ENCODE results near the gene OR9Q1.

Gene OR9Q1

GRCh38 chr11:58039589-58039988 is 15.9 kb downstream of the OR9Q1 start:
- no peak for DNase-seq

GRCh38 chr11:58043379-58043778 is 19.7 kb downstream of the OR9Q1 start:
- no peak for DNase-seq

DNA sequence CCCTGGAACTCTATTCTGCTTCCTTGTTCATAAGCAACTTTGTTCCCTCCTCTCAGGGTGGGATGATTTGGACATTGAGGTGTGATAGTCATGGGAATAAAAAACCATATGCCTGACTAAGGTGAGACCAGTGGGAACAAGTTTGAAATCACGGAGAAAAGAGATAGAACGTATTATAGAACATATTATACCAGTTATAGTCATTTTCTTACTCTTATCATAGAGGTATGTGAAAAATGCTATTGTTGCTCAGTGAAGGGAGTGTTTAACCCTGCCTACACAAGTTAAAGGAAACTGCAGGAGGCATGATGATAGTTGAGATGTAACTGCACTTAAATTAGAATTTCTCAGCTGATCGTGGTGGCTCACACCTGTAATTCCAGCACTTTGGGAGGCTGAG is 22.6 kb downstream of the OR9Q1 start:
- peak; percentile 24 for DNase-seq

GRCh38 chr11:58047818-58048217 is 24.1 kb downstream of the OR9Q1 start:
- no peak for DNase-seq

- DNase-seq: no peak
Measured at GRCh38 chr11:58055806-58056401, 32.2 kb downstream of the OR9Q1 start.

GRCh38 chr11:58057481-58057880 is 33.8 kb downstream of the OR9Q1 start:
- no peak for DNase-seq

DNA sequence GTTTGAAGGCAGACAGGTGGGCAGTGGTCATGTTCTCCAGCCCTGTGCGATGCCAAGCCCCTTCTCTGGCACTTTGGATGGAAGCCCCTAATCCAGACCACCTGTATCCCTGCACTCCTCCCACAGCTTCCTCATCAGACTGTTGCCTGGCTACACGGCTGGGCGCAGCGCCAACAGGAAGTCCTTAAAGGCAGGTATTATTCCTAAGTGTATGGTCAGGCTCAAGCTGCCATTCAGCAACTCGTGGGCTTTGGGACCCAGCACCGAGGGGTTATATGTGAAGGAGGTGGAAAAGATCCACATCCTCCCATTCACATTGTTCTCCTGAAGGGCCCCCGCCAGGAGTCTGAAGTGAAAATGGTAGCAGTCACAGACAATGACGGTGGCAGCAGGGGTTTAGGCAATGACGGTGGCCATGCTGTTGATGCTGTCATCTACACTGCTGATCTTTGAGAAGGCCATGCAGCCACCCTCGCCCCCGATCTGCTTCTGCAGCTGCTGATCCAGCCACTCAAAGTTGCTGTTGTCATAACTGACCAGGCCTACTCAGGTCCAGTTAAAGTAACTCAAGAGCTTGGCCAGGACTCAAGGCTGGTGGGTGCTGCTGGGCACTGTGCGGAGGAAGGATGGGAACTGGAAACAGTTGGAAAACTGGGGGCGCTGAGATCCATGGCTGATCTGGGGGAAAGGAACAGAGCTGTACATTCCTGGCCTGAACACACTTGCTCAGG is 34.8 kb downstream of the OR9Q1 start:
- no peak for DNase-seq

GRCh38 chr11:58059007-58059350 is 35.3 kb downstream of the OR9Q1 start:
- peak; percentile 94 for DNase-seq

- no peak for DNase-seq
Measured at GRCh38 chr11:58060535-58060934, 36.9 kb downstream of the OR9Q1 start.

- DNase-seq: peak; percentile 37
Measured at GRCh38 chr11:58060939-58061672, 37.4 kb downstream of the OR9Q1 start.

DNA sequence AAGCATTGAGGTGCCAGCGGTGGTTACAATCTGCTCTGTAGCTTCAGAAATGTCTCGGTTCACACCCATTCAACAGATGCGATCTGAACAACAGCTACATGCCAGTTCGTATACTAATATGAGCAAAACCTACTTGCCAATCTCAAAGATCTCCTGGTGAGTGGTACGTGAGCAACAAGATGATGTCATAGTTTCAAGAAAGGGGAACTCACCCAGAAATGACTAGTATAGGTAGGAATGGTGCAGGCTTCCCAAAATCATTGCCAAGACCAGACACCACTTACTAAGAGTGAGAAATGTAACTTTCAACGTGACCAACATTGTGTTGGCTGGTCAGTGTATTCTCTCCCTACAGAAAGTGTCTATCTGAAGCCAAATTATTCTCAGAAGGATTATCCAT is 38.1 kb downstream of the OR9Q1 start:
- DNase-seq: peak; percentile 88

DNA sequence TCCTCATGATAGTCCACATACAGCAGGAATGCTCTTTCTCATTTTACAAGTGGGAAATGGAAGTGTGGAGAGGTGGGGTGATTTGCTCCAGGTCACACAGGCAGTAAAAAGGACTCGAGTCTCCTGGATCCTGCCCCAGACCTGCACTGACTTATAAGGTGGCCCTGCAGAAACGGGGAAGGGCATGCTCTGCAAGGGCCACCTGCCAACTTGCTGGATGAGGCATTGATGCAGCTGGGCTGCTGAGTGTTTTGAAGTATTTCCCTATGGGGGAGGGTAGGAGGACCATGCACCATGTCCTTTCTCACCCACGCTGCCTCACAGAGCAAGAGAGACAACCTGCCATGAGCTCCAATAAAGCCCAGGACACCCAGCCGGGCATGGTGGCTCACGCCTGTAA is 44.0 kb downstream of the OR9Q1 start:
- no peak for DNase-seq

DNA sequence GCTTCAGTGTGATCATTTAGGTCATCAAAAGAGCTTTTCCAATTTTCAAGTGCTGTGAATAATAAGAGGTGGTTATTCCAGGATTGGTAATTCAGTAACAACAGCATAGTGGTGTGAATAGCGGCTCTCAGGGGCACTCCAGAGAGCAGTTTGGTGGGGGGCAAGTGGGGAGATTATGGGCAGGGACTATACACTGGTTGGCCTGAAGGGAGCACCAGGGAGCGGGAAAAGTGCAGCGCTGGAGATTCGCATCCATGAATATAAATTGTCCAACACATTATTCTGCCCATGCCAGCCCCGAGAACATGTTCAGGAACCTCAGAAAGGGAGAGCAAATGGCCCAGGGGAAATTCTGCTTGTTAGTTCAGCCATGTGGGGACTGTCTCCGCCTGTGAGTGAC is 45.0 kb downstream of the OR9Q1 start:
- no peak for DNase-seq

GRCh38 chr11:58070585-58070984 is 46.9 kb downstream of the OR9Q1 start:
- DNase-seq: no peak

DNA sequence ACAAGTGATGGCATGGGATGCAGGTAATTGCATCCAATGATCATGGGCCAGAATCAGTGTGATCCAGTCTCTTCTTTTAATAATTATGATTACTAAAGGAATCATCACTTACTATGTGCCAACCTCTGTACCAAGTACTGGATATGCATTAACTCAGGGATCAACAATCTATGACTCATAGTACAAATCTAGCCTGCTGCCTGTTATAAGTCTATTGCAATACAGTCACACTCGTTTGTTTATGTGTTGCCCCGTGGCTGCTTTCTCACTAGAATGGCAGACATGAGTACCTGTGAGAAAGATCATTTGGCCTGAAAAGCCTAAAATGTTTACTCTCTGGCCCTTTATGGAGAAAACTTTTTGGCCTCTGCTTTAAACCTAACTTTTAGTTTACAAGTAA is 52.1 kb downstream of the OR9Q1 start:
- DNase-seq: peak; percentile 78

- no peak for DNase-seq
Measured at GRCh38 chr11:58086528-58086927, 62.8 kb downstream of the OR9Q1 start.

DNA sequence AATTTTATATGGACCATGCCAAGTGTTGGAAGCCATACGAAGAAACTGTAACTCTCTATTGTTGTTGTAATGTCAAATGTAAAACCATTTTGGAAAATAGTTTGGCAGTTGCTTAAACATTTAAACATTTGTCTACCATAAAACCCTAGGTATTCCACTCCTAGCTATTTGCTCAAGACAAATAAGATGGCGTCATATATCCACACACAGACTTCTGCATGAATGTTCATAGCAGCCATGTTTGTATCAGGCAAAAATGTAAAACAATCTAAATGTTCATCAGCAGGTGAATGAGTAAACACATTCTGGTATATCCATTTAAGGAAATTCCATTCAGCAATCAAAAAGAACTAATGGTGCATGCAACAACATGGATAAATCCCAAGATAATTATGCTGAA is 73.8 kb downstream of the OR9Q1 start:
- DNase-seq: no peak

DNA sequence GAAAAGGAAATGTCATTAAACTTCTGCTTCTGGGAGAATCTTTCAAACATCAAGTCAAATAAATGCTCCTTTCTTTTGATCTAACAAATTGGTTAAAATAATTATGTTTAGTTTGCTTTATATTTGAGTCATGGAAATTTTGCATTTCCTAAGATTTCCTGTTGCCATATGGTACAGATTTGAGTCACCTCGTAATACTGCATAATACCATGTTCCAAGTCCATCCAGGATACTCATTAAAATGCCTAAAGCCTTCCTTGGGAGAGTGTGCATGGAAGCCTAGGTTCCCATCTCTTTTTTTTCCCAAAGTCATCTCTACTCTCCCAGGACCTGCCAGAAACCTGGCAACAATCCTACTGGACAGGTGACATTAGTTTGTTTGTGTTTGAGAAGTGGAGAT is 97.4 kb downstream of the OR9Q1 start:
- no peak for DNase-seq

DNA sequence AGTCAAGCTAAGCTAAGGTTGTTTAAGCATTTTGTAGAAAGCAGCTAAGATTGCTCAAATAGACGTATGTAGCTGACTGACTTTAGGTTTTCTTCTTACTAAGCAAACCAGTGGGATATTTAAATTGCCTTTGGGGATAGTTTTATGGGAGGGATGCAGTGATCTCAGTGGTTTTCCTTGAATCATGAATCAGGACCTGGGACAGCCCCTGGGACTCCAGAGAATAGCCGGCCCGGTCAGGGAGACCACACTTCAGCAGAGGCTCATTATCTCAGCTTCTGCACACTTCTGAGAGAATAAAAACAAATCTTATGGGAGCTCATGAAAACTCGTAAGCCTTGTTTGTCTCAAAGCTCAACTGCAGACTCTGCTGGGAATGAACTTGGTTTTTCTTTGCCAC is 101.8 kb downstream of the OR9Q1 start, which contains the start of gene OR9I1:
OR9I1 (minus strand) TSS at position 62 of the 400 bp plus-strand sequence. CDS start 6,086 bp downstream, outside the sequence.
- DNase-seq: no peak

DNA sequence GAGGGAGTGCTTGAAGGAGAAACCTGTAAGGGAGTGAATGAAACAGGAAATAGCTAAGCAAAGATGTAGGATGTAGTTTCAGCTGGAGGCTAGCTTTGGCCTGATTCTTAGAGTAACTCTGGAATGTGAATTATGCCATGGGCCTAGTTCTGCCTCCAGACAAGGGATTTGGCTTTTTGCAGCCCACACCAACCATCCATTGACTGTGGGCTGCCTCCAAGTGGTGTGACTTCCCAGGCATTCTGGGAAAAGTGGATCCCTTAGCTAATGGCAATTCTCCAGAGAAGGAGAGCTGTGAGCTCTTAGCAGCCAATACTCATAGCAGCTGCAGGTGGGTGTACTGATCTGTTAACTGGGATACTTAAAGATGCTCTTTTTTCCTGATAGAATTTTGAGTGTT is 103.7 kb downstream of the OR9Q1 start:
- DNase-seq: peak; percentile 76

DNA sequence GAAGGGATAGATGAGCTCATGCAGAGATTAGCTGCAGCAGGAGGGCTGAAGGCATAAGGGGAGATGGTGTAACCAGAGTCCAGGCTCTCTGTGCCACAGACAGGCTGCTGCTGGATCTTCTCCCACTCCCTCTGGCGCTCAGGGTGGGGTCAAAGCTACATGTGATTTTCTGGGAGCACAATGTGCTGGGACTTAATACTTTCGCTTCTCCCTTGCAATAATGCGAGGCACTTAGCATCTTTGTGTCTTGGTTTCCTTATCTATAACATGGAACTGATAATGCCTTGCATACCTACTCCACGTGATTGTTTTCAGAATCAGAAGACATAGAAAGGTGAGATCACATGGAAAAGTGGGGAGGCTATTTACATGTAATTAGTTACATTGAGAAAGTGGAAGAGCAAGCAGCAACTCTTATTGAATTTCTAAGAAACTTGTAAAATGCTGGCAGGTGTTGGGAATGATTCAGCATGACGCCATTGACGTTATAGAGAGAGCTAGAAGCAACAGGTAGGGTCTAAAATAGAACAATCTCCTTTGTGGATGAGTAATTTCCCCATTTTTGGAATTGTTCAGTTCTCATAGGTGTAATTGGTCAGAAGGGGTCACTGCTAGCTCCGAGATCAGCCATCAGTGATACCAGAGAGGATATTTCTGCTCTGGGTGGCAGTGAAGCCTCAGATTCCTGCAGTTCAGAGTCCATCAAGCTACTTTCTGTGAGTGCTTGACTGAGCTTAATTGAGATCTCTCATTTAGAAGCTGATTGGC is 109.8 kb downstream of the OR9Q1 start:
- no peak for DNase-seq

GRCh38 chr11:58134151-58134550 is 110.5 kb downstream of the OR9Q1 start:
- no peak for DNase-seq

DNA sequence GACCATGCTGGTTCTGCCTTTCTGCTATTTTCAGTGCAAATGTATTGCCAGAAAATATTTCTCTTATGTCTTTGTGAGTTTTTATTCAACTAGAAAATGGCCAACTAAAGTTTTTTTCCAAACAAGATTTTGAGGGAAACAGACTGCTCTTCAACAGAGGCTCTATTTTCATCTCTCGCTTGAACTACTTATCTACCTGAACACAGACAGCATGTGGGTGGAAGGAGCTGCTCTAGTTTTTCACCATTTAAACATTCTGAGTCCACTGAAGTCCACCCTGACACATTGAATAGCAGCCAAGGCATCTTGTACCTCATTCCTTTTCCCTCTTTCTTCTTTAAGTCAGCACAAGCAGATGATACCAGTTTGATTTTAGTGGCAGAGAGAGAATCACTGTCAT is 111.5 kb downstream of the OR9Q1 start:
- no peak for DNase-seq
